OCI-LY1 (cell line): ENCODE results near the gene SYNDIG1.

Source experiments
- CTCF ChIP-seq: fragments of 200-600 bp; sonication (generic), shearing (Covaris generic); IDR thresholded peaks from 2 replicates; pipeline ENCODE4 v1.5.1; 2017; ENCODE audit warnings: mild to moderate bottlenecking, antibody characterized with exemption, low read length, moderate library complexity, mixed read lengths
- EZH2 ChIP-seq: fragments of 200-600 bp; sonication (generic), shearing (Covaris generic); IDR thresholded peaks from 2 replicates; pipeline ENCODE4 v1.8.0; 2017; ENCODE audit warnings: borderline replicate concordance, mixed run types, mild to moderate bottlenecking, antibody characterized with exemption, low read length, moderate library complexity, mixed read lengths

DNA sequence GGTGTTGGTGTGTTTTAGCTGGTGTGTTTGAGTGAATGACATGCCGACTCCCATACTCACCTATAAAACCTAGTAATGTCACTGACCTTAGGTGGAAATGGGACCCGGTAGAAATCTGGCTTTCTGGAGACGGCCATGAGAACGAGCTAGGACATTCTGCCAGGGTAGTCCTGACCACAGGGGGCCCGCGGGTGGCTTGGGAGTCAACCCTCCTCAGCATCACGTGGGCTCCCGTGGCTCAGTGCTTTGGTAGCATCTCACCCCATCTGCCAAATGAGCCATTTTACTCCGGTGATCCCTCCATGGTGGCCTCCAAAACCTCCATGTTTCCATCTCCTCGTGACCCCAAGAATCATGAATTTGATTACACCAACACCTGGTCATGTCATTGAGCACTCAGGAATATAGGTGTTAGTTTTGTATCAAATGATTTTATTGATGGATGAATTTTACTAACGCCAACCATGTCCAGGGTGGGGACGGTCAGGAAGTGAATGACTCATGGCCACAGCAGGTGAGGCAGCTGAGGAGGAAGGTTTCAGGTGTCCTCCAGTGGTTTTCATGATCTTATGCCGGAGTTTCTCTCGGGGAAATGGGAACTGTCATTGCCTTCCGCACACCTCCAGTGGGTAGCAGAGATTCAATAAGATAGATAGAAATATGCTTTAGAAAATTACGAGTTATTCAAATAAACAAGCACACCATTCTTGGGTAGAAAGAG lies 195.0 kb downstream of the SYNDIG1 start:
- TF ChIP-seq CTCF (no peak), EZH2 (no peak)
